Fibroblast of skin of left biceps (primary cell): ENCODE measurements around the gene RASL10B.
"Not testable (repeated sequence)": the region's sequence is repeated elsewhere in the genome, so short reads cannot be mapped to it uniquely, and the experiment has no call there.

Experiments
- DNase-seq, 2 experiments: peaks; one replicate each; pipeline ENCODE4 v3.0.0-alpha.2; 2013; ENCODE audit warnings: low read depth in 2 of 2

RASL10B gene

GRCh38 chr17:35731239-35731916, at the start of gene RASL10B:
Gene RASL10B (plus strand): TSS chr17:35731639. CDS start chr17:35735185, 3,546 bp downstream.
- DNase-seq, result no peak

- no peak for DNase-seq
These were observed 47.8 kb upstream of the RASL10B start for GRCh38 chr17:35683591-35683990.

GRCh38 chr17:35684055-35684802, 47.2 kb upstream of the RASL10B start:
- DNase-seq, result peak; percentile 34 to 48

- DNase-seq, result no peak
These were observed 38.8 kb upstream of the RASL10B start for GRCh38 chr17:35692512-35693210.

GRCh38 chr17:35693662-35694061, 37.8 kb upstream of the RASL10B start:
- no peak for DNase-seq

GRCh38 chr17:35694906-35695305, 36.5 kb upstream of the RASL10B start:
- no peak for DNase-seq

- no peak for DNase-seq
These were observed 35.8 kb upstream of the RASL10B start for GRCh38 chr17:35695613-35696012.

- DNase-seq, result no peak
These were observed 32.6 kb upstream of the RASL10B start for GRCh38 chr17:35698800-35699199.

GRCh38 chr17:35700150-35700549, 31.3 kb upstream of the RASL10B start:
- no peak for DNase-seq

GRCh38 chr17:35701491-35701890, 29.9 kb upstream of the RASL10B start:
- no peak for DNase-seq

GRCh38 chr17:35703308-35703707, 28.1 kb upstream of the RASL10B start:
- not testable (repeated sequence) for DNase-seq

GRCh38 chr17:35705230-35705629, 26.2 kb upstream of the RASL10B start:
- no peak for DNase-seq

- DNase-seq, result no peak
These were observed 25.7 kb upstream of the RASL10B start for GRCh38 chr17:35705705-35706104.

GRCh38 chr17:35708149-35708548, 23.3 kb upstream of the RASL10B start:
- no peak for DNase-seq

GRCh38 chr17:35708951-35709350, 22.5 kb upstream of the RASL10B start:
- no peak for DNase-seq

- DNase-seq, result peak; percentile 56 to 59
These were observed 21.6 kb upstream of the RASL10B start for GRCh38 chr17:35709874-35710273.

GRCh38 chr17:35710950-35711349, 20.5 kb upstream of the RASL10B start:
- DNase-seq, result no peak

- peak; percentile 73 to 79 for DNase-seq
These were observed 18.2 kb upstream of the RASL10B start for GRCh38 chr17:35713069-35713728.

- no peak for DNase-seq
These were observed 16.5 kb upstream of the RASL10B start for GRCh38 chr17:35714988-35715387.

GRCh38 chr17:35715416-35715815, 16.0 kb upstream of the RASL10B start:
- DNase-seq, result no peak

GRCh38 chr17:35716173-35716572, 15.3 kb upstream of the RASL10B start:
- no peak for DNase-seq

- DNase-seq, result no peak
These were observed 14.5 kb upstream of the RASL10B start for GRCh38 chr17:35716897-35717465.
